ENCODE results near the gene IMPA2. TPM values are rescaled to one million over a fixed set of nuclear protein-coding genes. Genes with fewer than 3 reads are reported as not detected.

Gene IMPA2
- total RNA-seq, 1 donor from 2014 or later, result 41.9 TPM

GRCh38 chr18:11997466-11997865 is 16.2 kb downstream of the IMPA2 start:
- Mint-ChIP-seq H3K27me3 (ENCODE audit: insufficient read depth, low read depth) (peaks cover 3% of the 10 kb centered on the region), H3K9me3 (no peaks in the 10 kb centered on the region), H3K4me1 (peaks cover 35% of the 10 kb centered on the region), H3K36me3 (peaks cover 7% of the 10 kb centered on the region), H3K4me3 (no peak overlapping the region), H3K27ac (peak overlapping the region; percentile 16)
- Histone ChIP-seq H3K4me1 (peaks cover 4% of the 10 kb centered on the region), H3K4me2 (no peak overlapping the region), H3K79me2 (ENCODE audit: low read depth) (peaks cover 40% of the 10 kb centered on the region), H3K4me3 (no peak overlapping the region), H3K9me3 (ENCODE audit: low read depth) (no peaks in the 10 kb centered on the region), H3F3A (ENCODE audit: low read depth) (peaks cover 4% of the 10 kb centered on the region), H4K20me1 (ENCODE audit: low read depth) (peaks cover 50% of the 10 kb centered on the region), H3K9ac (no peak overlapping the region), H2AFZ (replicated peaks) (no peak overlapping the region), H3K27ac (no peak overlapping the region), H3K27me3 (no peaks in the 10 kb centered on the region), H3K36me3 (no peaks in the 10 kb centered on the region)
- TF ChIP-seq EZH2 (IDR thresholded peaks at IDR 0.05), result no peak
- TF ChIP-seq CTCF (IDR thresholded peaks at IDR 0.05), result no peak
- TF ChIP-seq EZH2phosphoT487 (IDR thresholded peaks at IDR 0.05), result no peak
- DNase-seq (ENCODE audit: low spot score), result no peak

GRCh38 chr18:11998193-11998592 is 16.9 kb downstream of the IMPA2 start:
- peaks cover 7% of the 10 kb centered on the region for H3K36me3 Mint-ChIP-seq
- peaks cover 35% of the 10 kb centered on the region for H3K4me1 Mint-ChIP-seq
- H2AFZ ChIP-seq (replicated peaks), result no peak overlapping the region
- H3K9me3 ChIP-seq (ENCODE audit: low read depth), result no peaks in the 10 kb centered on the region
- H3K27ac Mint-ChIP-seq, result peak overlapping the region; percentile 32
- H3K9ac ChIP-seq, result no peak overlapping the region
- H3K4me3 Mint-ChIP-seq, result no peak overlapping the region
- H3F3A ChIP-seq (ENCODE audit: low read depth), result peaks cover 4% of the 10 kb centered on the region
- H3K27ac ChIP-seq, result no peak overlapping the region
- no peaks in the 10 kb centered on the region for H3K27me3 ChIP-seq
- H3K4me2 ChIP-seq, result no peak overlapping the region
- peaks cover 44% of the 10 kb centered on the region for H4K20me1 ChIP-seq (ENCODE audit: low read depth)
- peaks cover 3% of the 10 kb centered on the region for H3K27me3 Mint-ChIP-seq (ENCODE audit: insufficient read depth, low read depth)
- peaks cover 34% of the 10 kb centered on the region for H3K79me2 ChIP-seq (ENCODE audit: low read depth)
- peaks cover 4% of the 10 kb centered on the region for H3K4me1 ChIP-seq
- peak; percentile 15 for DNase-seq (ENCODE audit: low spot score)
- H3K4me3 ChIP-seq, result no peak overlapping the region
- TF ChIP-seq EZH2 (IDR thresholded peaks at IDR 0.05) (no peak), EZH2phosphoT487 (IDR thresholded peaks at IDR 0.05) (no peak), CTCF (IDR thresholded peaks at IDR 0.05) (no peak)
- no peaks in the 10 kb centered on the region for H3K36me3 ChIP-seq
- H3K9me3 Mint-ChIP-seq, result no peaks in the 10 kb centered on the region

GRCh38 chr18:11999429-11999828 is 18.1 kb downstream of the IMPA2 start:
- no peak for DNase-seq (ENCODE audit: low spot score)
- no peaks in the 10 kb centered on the region for H3K9me3 Mint-ChIP-seq
- H3K27ac Mint-ChIP-seq, result peak overlapping the region; percentile 15
- peaks cover 4% of the 10 kb centered on the region for H3F3A ChIP-seq (ENCODE audit: low read depth)
- peaks cover 29% of the 10 kb centered on the region for H3K79me2 ChIP-seq (ENCODE audit: low read depth)
- H3K27me3 ChIP-seq, result no peaks in the 10 kb centered on the region
- no peak overlapping the region for H3K27ac ChIP-seq
- H3K9me3 ChIP-seq (ENCODE audit: low read depth), result no peaks in the 10 kb centered on the region
- H3K4me3 Mint-ChIP-seq, result no peak overlapping the region
- peaks cover 5% of the 10 kb centered on the region for H3K36me3 Mint-ChIP-seq
- no peak for TF ChIP-seq CTCF (IDR thresholded peaks at IDR 0.05)
- no peak for TF ChIP-seq EZH2phosphoT487 (IDR thresholded peaks at IDR 0.05)
- no peak for TF ChIP-seq EZH2 (IDR thresholded peaks at IDR 0.05)
- no peak overlapping the region for H3K4me3 ChIP-seq
- no peak overlapping the region for H3K9ac ChIP-seq
- H3K4me1 Mint-ChIP-seq, result peaks cover 37% of the 10 kb centered on the region
- no peak overlapping the region for H3K4me2 ChIP-seq
- peaks cover 3% of the 10 kb centered on the region for H3K27me3 Mint-ChIP-seq (ENCODE audit: insufficient read depth, low read depth)
- no peaks in the 10 kb centered on the region for H3K36me3 ChIP-seq
- peaks cover 4% of the 10 kb centered on the region for H3K4me1 ChIP-seq
- H4K20me1 ChIP-seq (ENCODE audit: low read depth), result peaks cover 37% of the 10 kb centered on the region
- no peak overlapping the region for H2AFZ ChIP-seq (replicated peaks)

Measured in neural progenitor cell (in vitro differentiated cells).